ENCODE data around the gene SMTNL1. TPM values are rescaled to one million over a fixed set of nuclear protein-coding genes. Genes with fewer than 3 reads are reported as not detected.
A peak's percentile ranks its signal among the peaks of the same experiment; 100 is the strongest.
"Not testable (repeated sequence)": the region's sequence is repeated elsewhere in the genome, so short reads cannot be mapped to it uniquely, and the experiment has no call there.

The SMTNL1 gene
- total RNA-seq, 1 donor from 2014 or later, result not detected

DNA sequence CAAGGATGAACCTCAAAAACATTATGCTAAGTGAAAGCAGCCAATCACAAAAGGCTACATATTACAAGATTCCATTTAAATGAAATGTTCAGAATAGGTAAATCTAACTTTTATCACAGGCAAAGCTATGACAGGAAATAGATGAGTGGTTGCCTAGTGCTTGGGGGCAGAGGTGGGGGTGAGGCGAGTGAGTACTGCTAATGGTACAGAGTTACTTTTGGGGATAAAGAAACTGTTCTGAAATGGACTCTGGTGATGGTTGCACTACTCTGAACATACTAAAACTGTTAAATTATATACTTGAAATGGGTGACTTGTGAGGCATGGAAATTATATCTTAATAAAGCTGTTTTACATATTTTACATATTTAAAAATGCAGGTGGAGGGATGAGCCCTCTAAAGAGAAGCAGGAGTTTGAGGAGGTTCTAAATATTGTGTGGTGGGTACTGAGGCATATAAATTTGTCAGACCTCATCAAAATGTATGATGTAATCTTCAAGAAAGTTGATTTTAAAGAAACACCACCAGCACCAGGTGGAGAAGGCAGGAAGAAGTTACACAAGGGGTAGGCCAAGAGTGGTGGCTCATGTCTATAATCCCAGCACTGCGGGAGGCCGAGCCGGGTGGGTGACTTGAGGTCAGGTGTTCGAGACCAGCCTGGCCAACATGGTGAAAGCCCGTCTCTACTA is 25.5 kb upstream of the SMTNL1 start:
- no peak for DNase-seq

- DNase-seq, result no peak
Measured at GRCh38 chr11:57512646-57513451, 24.5 kb upstream of the SMTNL1 start.

GRCh38 chr11:57513452-57513795 is 24.0 kb upstream of the SMTNL1 start:
- DNase-seq, result no peak

DNA sequence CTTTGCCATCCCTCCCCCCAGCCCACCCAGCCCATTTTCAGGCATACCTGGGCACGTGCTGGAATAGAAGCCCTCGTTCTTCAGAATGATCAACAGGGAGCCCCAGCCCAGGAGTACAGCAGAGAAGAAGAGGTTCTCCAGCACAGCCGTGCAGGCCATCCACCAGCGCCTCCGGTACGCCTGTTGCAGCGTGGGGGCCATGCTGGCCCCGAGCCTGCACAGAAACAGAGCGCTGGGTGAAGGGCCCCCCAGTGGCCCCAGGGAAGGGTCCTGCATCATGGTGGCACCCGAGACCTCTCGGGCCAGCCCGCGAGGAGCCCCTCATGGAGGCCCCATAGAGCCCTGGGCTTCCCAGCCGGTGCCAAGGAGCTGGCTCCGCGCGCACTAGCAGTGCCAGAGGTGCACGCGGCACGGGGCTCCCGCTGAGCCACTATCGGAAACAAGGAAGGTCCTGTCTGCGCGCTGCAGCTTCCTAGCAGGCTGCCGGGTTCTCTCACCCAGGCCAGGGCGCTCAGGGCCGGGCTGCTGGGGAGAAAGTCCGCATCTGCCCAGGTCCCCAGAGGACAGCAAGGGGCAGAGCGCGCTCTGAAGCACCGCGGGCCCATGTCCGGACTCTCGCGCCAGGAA is 23.4 kb upstream of the SMTNL1 start:
- peak; percentile 51 for DNase-seq

DNA sequence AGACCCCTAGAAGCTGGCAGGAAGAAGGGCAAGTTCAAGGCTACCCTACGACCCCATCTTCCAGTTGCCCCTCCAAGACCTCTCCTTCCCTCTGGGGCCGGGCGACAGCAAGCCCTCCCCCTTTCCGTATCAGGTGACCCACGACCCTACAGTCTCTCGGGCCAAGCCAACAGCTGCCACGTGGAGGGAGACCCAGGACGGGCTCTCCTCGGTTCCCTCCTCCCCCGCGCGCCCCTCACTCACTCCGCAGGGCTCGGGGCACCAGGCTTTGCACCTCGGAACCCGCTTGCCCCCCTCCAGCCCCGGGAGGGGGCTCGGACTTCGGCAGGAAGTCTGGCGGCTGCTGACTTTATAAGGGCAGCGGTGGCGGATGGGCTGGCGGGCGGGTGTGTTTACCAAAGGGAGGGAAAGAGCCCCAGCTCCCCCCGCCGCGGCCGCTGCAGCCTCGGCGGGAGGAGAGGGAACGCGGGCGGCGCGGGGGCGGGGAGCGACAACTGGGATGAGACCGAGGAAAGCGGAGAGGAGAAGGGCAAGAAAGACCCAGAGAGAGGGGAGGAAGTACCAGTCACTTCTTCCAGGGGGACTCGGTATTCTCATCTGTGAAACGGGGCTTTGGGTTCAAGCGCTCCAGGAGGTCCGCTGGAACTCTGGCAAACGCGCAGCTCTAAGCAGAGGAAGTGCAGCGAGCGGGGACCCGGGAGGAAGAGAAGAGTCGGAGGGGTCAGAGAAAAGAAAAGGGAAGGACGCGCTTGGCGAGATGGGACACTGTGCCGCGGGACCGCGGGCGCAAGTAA is 22.7 kb upstream of the SMTNL1 start:
- DNase-seq, result peak; percentile 33

- peak; percentile 62 for DNase-seq
Measured at GRCh38 chr11:57515332-57516060, 21.9 kb upstream of the SMTNL1 start, which contains the start of gene SLC43A1. SLC43A1 (minus strand) TSS chr11:57515702; CDS start chr11:57514111, 1,591 bp downstream.

DNA sequence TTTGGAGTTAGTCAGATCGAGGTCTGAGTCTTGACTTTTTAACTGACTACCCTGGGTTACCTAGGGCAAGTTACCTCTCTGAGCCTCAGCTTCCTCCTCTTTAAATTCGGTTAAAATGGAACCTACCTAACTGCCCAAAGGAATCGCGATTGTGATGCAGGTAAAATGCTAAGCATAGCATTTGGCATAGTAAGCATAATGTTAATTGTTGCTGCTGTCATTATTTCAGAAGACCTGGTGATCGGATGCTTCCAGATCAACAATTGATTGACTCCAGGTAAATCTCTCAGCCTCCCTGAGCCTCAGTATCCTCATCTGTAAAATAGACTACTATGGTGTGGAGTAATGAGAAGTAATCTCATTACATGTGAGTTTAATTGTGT is 21.3 kb upstream of the SMTNL1 start:
- no peak for DNase-seq

DNA sequence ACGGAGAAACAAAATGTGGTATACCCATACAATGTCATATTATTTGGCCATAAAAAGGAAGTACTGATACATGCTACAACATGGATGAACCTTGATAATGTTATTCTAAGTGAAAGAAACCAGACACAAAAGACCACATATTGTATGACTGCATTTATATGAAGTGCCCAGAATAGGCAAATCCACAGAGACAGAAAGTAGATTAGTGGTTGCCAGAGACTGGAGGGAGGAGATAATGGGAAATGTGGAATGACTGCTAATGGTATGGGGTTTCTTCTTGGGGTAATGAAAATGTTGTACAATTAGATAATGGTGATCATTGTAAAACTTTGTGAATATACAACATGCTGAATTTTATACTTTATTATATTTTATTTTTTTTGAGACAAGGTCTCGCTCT is 16.3 kb upstream of the SMTNL1 start:
- no peak for DNase-seq

- DNase-seq, result no peak
Measured at GRCh38 chr11:57523419-57523818, 14.0 kb upstream of the SMTNL1 start.

GRCh38 chr11:57527056-57527631 is 10.3 kb upstream of the SMTNL1 start:
- peak; percentile 82 for DNase-seq

- no peak for DNase-seq
Measured at GRCh38 chr11:57529012-57529411, 8.4 kb upstream of the SMTNL1 start.

DNA sequence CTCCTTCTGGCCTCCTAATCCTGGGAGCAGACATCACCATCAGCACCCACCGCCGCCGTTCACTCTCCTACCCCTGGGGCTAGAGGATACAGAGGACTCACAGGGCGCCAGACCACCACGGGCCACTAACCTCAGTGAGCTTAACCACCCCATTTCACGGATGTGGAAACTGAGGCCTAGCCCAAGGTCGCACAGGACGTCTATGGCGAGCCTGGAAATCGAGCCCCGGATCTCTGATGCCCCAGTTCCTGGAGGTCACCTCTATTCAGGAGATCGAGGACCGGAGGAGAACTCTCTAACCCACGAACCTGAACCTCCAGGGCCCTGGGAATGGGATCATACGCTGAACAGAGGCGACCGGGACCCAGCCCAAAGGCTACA is 7.2 kb upstream of the SMTNL1 start:
- no peak for DNase-seq

DNA sequence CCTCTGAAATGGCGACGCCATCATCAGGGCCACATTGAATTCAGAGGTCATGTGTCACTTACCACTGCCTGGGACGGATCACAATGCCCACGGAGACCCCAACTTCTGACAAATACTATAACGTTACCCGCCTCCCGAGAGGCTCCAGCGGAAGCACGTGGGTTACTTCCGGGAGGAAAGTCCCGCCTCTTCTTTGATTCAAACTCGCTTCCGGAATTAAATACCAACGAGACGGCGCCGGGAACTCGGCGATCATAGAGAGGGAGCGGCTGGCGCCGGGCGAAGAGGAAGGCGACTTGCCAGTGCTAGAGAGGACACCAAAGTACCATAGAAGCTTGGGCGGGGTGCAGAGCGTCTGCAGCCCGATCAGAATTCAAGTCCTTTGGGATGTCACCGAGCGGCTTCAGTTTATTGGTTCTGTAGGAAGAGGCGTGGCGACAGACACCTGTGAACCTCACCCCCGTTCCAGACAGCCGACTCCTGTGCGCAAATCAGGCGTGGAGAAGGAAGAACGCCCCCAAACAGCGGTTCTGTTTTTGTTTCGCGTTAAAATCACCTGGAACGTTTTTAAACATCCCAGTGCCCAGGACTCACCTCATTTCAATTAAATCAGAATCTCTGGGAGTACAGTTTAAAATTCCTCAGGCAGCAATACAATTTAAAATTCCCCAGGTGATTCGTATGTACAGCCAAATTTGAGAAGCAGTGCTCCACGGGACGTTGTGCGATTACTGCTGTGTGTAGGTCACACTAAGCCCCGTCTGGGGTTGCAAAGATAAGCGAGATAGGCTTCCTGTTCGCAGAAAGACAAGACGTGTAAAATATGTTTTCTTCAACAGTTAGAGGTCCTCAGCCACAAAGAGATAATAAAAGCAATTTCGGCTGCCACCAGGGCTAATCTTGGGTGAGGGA is 6.5 kb upstream of the SMTNL1 start, which contains the start of gene TIMM10:
Gene TIMM10 (minus strand): TSS at position 159 of the 912 bp plus-strand sequence. CDS start 565 bp downstream, outside the sequence.
- peak; percentile 96 for DNase-seq

DNA sequence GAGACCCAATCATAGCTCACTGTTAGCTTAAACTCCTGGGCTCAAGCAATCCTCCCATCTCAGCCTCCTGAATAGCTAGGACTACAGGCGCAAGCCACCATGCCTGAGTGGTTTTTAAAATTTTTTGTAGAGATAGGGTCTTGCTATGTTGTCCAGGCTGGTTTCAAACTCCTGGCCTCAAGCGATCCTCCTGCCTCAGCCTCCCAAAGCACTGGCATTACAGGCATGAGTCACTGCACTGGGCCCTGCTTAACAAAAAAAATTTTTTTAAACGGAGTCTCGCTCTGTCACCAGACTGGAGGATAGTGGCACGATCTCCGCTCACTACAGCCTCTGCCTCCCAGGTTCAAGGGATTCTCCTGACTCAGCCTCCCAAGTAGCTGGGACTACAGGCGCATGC is 2.9 kb upstream of the SMTNL1 start:
- DNase-seq, result not testable (repeated sequence)

DNA sequence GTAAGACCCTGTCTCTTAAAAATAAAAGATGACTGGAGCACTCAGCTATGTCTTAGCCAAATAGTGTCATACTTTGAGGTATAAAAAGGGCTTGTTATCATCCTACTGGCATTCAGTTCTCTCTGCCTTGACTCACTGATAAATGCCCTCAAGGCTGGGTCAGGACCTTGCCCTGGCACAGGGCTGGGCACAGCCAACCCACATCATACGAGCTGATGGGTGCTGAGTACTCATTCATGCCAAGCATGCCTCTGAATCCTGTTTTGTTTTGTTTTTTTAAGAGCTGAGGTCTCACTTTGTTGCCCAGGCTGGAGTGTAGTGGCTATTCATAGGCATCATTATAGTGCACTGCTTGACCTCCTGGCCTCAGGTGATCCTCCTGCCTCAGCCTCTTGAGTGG is 1.9 kb downstream of the SMTNL1 start:
- no peak for DNase-seq

DNA sequence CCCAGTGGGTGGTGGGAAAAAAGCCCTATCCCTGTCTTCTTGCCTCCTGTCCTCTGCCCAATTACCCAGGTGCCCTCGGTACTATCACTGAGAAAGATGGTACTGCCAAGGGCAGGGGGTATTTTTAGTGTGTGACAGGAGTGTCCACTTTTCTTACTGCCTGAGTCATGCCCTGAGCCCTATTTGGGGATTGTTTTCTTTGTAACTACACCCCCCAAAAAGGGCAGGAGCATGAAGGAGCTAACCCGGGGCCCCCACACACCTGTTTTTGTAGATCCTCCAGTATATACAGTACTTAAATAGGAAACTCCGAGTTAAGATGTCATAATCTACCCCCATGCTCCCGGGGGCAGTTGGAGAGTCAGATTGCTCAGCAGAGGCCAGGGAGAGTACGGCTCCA is 3.8 kb downstream of the SMTNL1 start:
- no peak for DNase-seq

DNA sequence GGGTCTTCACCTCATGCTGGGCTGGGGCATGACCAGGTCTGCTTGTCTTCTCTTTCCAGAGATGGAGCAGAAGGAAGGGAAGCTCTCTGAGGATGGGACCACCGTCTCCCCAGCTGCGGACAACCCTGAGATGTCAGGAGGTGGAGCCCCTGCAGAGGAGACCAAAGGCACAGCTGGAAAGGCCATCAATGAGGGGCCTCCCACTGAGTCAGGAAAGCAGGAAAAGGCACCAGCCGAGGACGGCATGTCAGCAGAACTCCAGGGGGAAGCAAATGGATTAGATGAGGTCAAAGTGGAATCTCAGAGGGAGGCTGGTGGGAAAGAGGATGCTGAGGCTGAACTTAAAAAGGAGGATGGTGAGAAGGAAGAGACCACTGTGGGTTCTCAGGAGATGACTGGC is 5.2 kb downstream of the SMTNL1 start:
- no peak for DNase-seq

DNA sequence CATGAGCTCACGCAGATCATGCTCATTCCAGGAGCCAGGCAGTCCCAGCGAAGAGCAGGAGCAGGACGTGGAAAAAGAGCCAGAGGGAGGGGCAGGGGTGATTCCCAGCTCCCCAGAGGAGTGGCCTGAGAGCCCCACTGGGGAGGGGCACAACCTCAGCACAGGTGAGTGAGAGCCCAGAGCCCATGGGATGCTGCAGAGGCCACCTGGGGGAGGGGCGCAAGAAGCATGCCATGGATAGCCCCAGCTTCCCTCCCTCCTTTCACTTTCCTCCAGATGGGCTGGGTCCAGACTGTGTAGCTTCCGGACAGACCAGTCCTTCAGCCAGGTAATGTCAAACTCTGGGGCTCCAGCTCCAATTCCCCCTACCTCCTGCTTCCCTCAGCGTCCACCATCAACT is 6.2 kb downstream of the SMTNL1 start:
- no peak for DNase-seq

DNA sequence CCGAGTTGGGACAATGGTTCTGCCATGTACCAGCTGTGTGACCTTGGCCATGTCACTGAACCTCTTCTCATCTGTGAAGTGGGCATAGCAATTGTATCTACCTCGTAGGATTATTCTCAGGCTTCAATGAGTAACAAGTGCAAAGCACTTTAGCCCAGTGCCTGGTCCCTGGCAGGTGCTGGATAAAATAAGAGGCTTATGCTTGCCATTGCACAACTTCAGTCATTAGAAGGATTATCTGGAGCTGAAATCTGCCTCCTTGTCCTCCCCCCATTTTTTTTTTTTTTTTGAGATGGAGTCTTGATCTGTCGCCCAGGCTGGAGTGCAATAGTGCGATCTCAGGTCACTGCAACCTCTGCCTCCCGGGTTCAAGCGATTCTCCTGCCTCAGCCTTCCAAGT is 7.2 kb downstream of the SMTNL1 start:
- DNase-seq, result no peak

DNA sequence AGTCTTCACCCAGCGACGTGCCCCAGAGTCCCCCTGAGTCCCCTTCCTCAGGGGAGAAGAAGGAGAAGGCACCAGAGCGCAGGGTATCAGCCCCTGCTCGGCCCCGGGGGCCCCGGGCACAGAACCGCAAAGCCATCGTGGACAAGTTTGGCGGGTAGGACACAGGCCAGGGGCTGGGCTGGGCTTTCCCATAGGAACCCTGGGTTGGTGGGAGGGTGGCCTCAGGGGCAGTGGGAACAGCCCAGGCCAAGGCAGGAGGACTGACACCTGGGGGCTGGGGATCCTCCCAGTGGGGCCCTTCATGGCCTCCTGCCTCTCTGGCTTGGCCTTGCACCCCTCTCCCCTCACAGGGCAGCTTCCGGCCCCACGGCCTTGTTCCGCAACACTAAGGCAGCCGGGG is 8.5 kb downstream of the SMTNL1 start:
- DNase-seq, result no peak

DNA sequence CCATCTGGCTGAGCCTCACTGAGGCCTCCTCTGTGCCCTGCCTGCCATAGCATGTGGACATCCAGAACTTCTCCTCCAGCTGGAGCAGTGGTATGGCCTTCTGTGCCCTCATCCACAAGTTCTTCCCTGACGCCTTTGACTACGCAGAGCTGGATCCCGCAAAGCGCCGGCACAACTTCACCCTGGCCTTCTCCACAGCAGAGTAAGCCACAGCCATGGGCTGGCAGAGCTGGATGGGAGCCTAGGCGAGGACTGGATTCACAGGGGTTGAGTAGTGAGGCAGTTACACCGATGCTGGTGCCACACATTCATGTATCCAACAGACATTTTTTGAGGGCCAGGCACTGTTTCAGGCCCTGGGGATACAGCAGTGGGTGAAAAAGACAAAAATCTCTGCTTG is 9.1 kb downstream of the SMTNL1 start:
- DNase-seq, result no peak
